GM19328 (cell line): Measurements from ENCODE around the gene INMT.
"Not testable (repeated sequence)": the region's sequence is repeated elsewhere in the genome, so short reads cannot be mapped to it uniquely, and the experiment has no call there.

Source experiments
- ATAC-seq: cut with Tn5 transposase; IDR thresholded peaks from one replicate; pipeline ENCODE4 v1.9.1; 2021; ENCODE audit warnings: mild to moderate bottlenecking, moderate library complexity; ENCODE audit not compliant: unreplicated experiment

Gene INMT

GRCh38 chr7:30751696-30752273 is at the start of gene INMT:
Gene INMT (plus strand): TSS chr7:30752135. CDS start chr7:30752151, 16 bp downstream.
- no peak for ATAC-seq

- no peak for ATAC-seq
Observed at GRCh38 chr7:30702200-30702599, 49.7 kb upstream of the INMT start.

GRCh38 chr7:30703756-30704155 is 48.2 kb upstream of the INMT start:
- no peak for ATAC-seq

GRCh38 chr7:30705008-30705407 is 46.9 kb upstream of the INMT start:
- ATAC-seq, result no peak

- ATAC-seq, result no peak
Observed at GRCh38 chr7:30705596-30705995, 46.3 kb upstream of the INMT start.

GRCh38 chr7:30706316-30706715 is 45.6 kb upstream of the INMT start:
- ATAC-seq, result no peak

- ATAC-seq, result no peak
Observed at GRCh38 chr7:30706908-30707307, 45.0 kb upstream of the INMT start.

GRCh38 chr7:30707391-30708357 is 44.3 kb upstream of the INMT start:
- ATAC-seq, result no peak

GRCh38 chr7:30708412-30708811 is 43.5 kb upstream of the INMT start:
- ATAC-seq, result no peak

- no peak for ATAC-seq
Observed at GRCh38 chr7:30708983-30709382, 43.0 kb upstream of the INMT start.

- ATAC-seq, result no peak
Observed at GRCh38 chr7:30709549-30709948, 42.4 kb upstream of the INMT start.

- ATAC-seq, result no peak
Observed at GRCh38 chr7:30710669-30711068, 41.3 kb upstream of the INMT start.

- ATAC-seq, result no peak
Observed at GRCh38 chr7:30713392-30713791, 38.5 kb upstream of the INMT start.

GRCh38 chr7:30714129-30714528 is 37.8 kb upstream of the INMT start:
- ATAC-seq, result no peak

- ATAC-seq, result no peak
Observed at GRCh38 chr7:30717181-30717580, 34.8 kb upstream of the INMT start.

GRCh38 chr7:30719434-30719833 is 32.5 kb upstream of the INMT start:
- ATAC-seq, result not testable (repeated sequence)

GRCh38 chr7:30721211-30721610 is 30.7 kb upstream of the INMT start:
- no peak for ATAC-seq

- ATAC-seq, result no peak
Observed at GRCh38 chr7:30722187-30722586, 29.7 kb upstream of the INMT start.

GRCh38 chr7:30722671-30723070 is 29.3 kb upstream of the INMT start:
- no peak for ATAC-seq

- no peak for ATAC-seq
Observed at GRCh38 chr7:30723776-30724175, 28.2 kb upstream of the INMT start.

- no peak for ATAC-seq
Observed at GRCh38 chr7:30726296-30727006, 25.5 kb upstream of the INMT start.
